ENCODE data around the gene GZMM.

GZMM gene

GRCh38 chr19:535017-535835 lies 8.6 kb upstream of the GZMM start:
- no peak for DNase-seq

- no peak for DNase-seq
Measured at GRCh38 chr19:536031-536880, 7.6 kb upstream of the GZMM start.

- DNase-seq = no peak
Measured at GRCh38 chr19:536881-537404, 6.9 kb upstream of the GZMM start.

GRCh38 chr19:538641-539428 lies 5.0 kb upstream of the GZMM start:
- DNase-seq = no peak

GRCh38 chr19:539429-540030 lies 4.3 kb upstream of the GZMM start:
- DNase-seq = no peak

GRCh38 chr19:540867-541637 lies 2.8 kb upstream of the GZMM start:
- no peak for DNase-seq

GRCh38 chr19:541699-542098 lies 2.2 kb upstream of the GZMM start:
- no peak for DNase-seq

GRCh38 chr19:542173-542866 lies 1.5 kb upstream of the GZMM start:
- no peak for DNase-seq

- DNase-seq = no peak
Measured at GRCh38 chr19:547117-547516, 3.3 kb downstream of the GZMM start.

GRCh38 chr19:547836-548720 lies 4.2 kb downstream of the GZMM start:
- DNase-seq = no peak

- no peak for DNase-seq
Measured at GRCh38 chr19:548886-549830, 5.3 kb downstream of the GZMM start.

- no peak for DNase-seq
Measured at GRCh38 chr19:554817-555216, 11.0 kb downstream of the GZMM start.

- DNase-seq = no peak
Measured at GRCh38 chr19:555474-555808, 11.6 kb downstream of the GZMM start.

- DNase-seq = no peak
Measured at GRCh38 chr19:556611-557382, 12.9 kb downstream of the GZMM start.

- no peak for DNase-seq
Measured at GRCh38 chr19:558770-559439, 15.1 kb downstream of the GZMM start.

- DNase-seq = no peak
Measured at GRCh38 chr19:560121-560520, 16.3 kb downstream of the GZMM start.

- DNase-seq = no peak
Measured at GRCh38 chr19:566403-566802, 22.6 kb downstream of the GZMM start.

GRCh38 chr19:566844-567243 lies 23.0 kb downstream of the GZMM start:
- DNase-seq = no peak
